Nephron (organoid): Measurements from ENCODE around the gene PCNX4.

Experiments
- H3K27ac Mint-ChIP-seq, 3 experiments: 2 replicates each; pipeline ENCODE4 v1.8.0; 2020; ENCODE audit warnings: mixed read lengths in 3 of 3, mild to moderate bottlenecking in 2 of 3, moderate library complexity in 1 of 3
- H3K27me3 Mint-ChIP-seq: 2 replicates; pipeline ENCODE4 v1.8.0; 2021; ENCODE audit warnings: low read depth, mild to moderate bottlenecking, moderate library complexity, mixed read lengths
- H3K36me3 Mint-ChIP-seq: 2 replicates; pipeline ENCODE4 v1.8.0; 2020; ENCODE audit warnings: low read depth, mixed read lengths
- H3K4me1 Mint-ChIP-seq: 2 replicates; pipeline ENCODE4 v1.8.0; 2020; ENCODE audit warnings: mixed read lengths
- H3K4me3 Mint-ChIP-seq, 3 experiments: 2 replicates each; pipeline ENCODE4 v1.8.0; 2020; ENCODE audit warnings: mild to moderate bottlenecking in 3 of 3, mixed read lengths in 3 of 3, moderate library complexity in 2 of 3
- H3K9me3 Mint-ChIP-seq: 2 replicates; pipeline ENCODE4 v1.8.0; 2020; ENCODE audit warnings: mixed read lengths
- CTCF ChIP-seq, 3 experiments: fragments of 200-600 bp; sonication (generic); IDR thresholded peaks; one replicate each; pipeline ENCODE4 v1.5.0; 2021; ENCODE audit warnings: antibody characterized with exemption in 3 of 3; ENCODE audit not compliant: unreplicated experiment in 3 of 3

PCNX4 gene

GRCh38 chr14:60204843-60205774 is 113.4 kb downstream of the PCNX4 start:
- Mint-ChIP-seq H3K36me3 (no peaks in the 10 kb centered on the region), H3K27ac (no peak overlapping the region), H3K9me3 (peaks cover 12% of the 10 kb centered on the region), H3K4me1 (peaks cover 17% of the 10 kb centered on the region), H3K4me3 (no peak overlapping the region), H3K27me3 (no peaks in the 10 kb centered on the region)
- no peak for TF ChIP-seq CTCF (IDR thresholded peaks at IDR 0.05; ENCODE audit: unreplicated experiment in 3 of 3)

GRCh38 chr14:60206249-60206670 is 114.5 kb downstream of the PCNX4 start:
- Mint-ChIP-seq H3K27me3 (no peaks in the 10 kb centered on the region), H3K9me3 (peaks cover 6% of the 10 kb centered on the region), H3K4me3 (no peak overlapping the region), H3K27ac (no peak overlapping the region), H3K4me1 (peaks cover 17% of the 10 kb centered on the region), H3K36me3 (no peaks in the 10 kb centered on the region)
- TF ChIP-seq CTCF (IDR thresholded peaks at IDR 0.05; ENCODE audit: unreplicated experiment in 3 of 3) = no peak

GRCh38 chr14:60206837-60207533 is 115.3 kb downstream of the PCNX4 start:
- H3K36me3 Mint-ChIP-seq = no peaks in the 10 kb centered on the region
- peaks cover 3% of the 10 kb centered on the region for H3K9me3 Mint-ChIP-seq
- no peaks in the 10 kb centered on the region for H3K27me3 Mint-ChIP-seq
- no peak overlapping the region for H3K4me3 Mint-ChIP-seq
- H3K4me1 Mint-ChIP-seq = peaks cover 17% of the 10 kb centered on the region
- TF ChIP-seq CTCF (IDR thresholded peaks at IDR 0.05; ENCODE audit: unreplicated experiment in 3 of 3) = no peak
- no peak overlapping the region for H3K27ac Mint-ChIP-seq

GRCh38 chr14:60210703-60211102 is 119.0 kb downstream of the PCNX4 start:
- no peaks in the 10 kb centered on the region for H3K36me3 Mint-ChIP-seq
- H3K4me3 Mint-ChIP-seq = no peak overlapping the region
- H3K4me1 Mint-ChIP-seq = peaks cover 7% of the 10 kb centered on the region
- TF ChIP-seq CTCF (IDR thresholded peaks at IDR 0.05; ENCODE audit: unreplicated experiment in 3 of 3) = no peak
- no peaks in the 10 kb centered on the region for H3K9me3 Mint-ChIP-seq
- H3K27me3 Mint-ChIP-seq = no peaks in the 10 kb centered on the region
- H3K27ac Mint-ChIP-seq = no peak overlapping the region

- Mint-ChIP-seq H3K27ac (no peak overlapping the region), H3K9me3 (no peaks in the 10 kb centered on the region), H3K27me3 (no peaks in the 10 kb centered on the region), H3K4me1 (peaks cover 7% of the 10 kb centered on the region), H3K4me3 (no peak overlapping the region), H3K36me3 (no peaks in the 10 kb centered on the region)
- TF ChIP-seq CTCF (IDR thresholded peaks at IDR 0.05; ENCODE audit: unreplicated experiment in 3 of 3) = no peak
Measured at GRCh38 chr14:60211153-60211552, 119.4 kb downstream of the PCNX4 start.
